Liver (tissue), 9 donors: ENCODE measurements around the gene XPO5. TPM values are rescaled to one million over a fixed set of nuclear protein-coding genes. Genes with fewer than 3 reads are reported as not detected.
"Not testable (repeated sequence)": the region's sequence is repeated elsewhere in the genome, so short reads cannot be mapped to it uniquely, and the experiment has no call there.

Source experiments
- DNase-seq: peaks from one replicate; pipeline ENCODE4 v3.0.0-alpha.2; 2017; ENCODE audit warnings: low spot score
- H3K27ac ChIP-seq, 2 donors: one replicate each; pipeline ENCODE4 v1.7.0; 2013; ENCODE audit warnings: inconsistent platforms in 2 of 2, low read length in 2 of 2, control low read depth in 1 of 2, low read depth in 1 of 2, mild to moderate bottlenecking in 1 of 2
- H3K27me3 ChIP-seq, 4 donors: one replicate each; pipeline versions ENCODE4 v1.6.1 to v1.7.0; 2013; ENCODE audit warnings: low read length in 3 of 4, inconsistent platforms in 1 of 4, mild to moderate bottlenecking in 1 of 4, moderate library complexity in 1 of 4; ENCODE audit not compliant: control insufficient read depth in 4 of 4, insufficient read depth in 4 of 4
- H3K36me3 ChIP-seq, 4 donors: one replicate each; pipeline versions ENCODE4 v1.6.1 to v1.7.0; 2013; ENCODE audit warnings: low read length in 3 of 4, mild to moderate bottlenecking in 3 of 4, low read depth in 1 of 4, moderate library complexity in 1 of 4; ENCODE audit not compliant: control insufficient read depth in 4 of 4, insufficient read depth in 3 of 4
- H3K4me1 ChIP-seq, 4 donors: one replicate each; pipeline versions ENCODE4 v1.6.1 to v1.7.0; 2013; ENCODE audit warnings: low read length in 3 of 4, mild to moderate bottlenecking in 3 of 4, moderate library complexity in 1 of 4; ENCODE audit not compliant: control insufficient read depth in 4 of 4, insufficient read depth in 4 of 4
- H3K4me3 ChIP-seq, 3 donors: one replicate each; pipeline versions ENCODE4 v1.6.1 to v1.7.0; 2013; ENCODE audit warnings: low read length in 3 of 3, control low read depth in 1 of 3, low read depth in 1 of 3, mild to moderate bottlenecking in 1 of 3
- H3K9ac ChIP-seq, 2 donors: one replicate each; pipeline ENCODE4 v1.7.0; 2013; ENCODE audit warnings: low read length in 2 of 2, mild to moderate bottlenecking in 2 of 2, moderate library complexity in 2 of 2, control low read depth in 1 of 2, low read depth in 1 of 2
- H3K9me3 ChIP-seq, 4 donors: one replicate each; pipeline versions ENCODE4 v1.6.1 to v1.7.0; 2013; ENCODE audit warnings: low read length in 3 of 4; ENCODE audit not compliant: control insufficient read depth in 4 of 4
- EGR1 ChIP-seq, 2 donors: IDR thresholded peaks; 2 replicates each; pipeline ENCODE4 v1.6.1; 2016 to 2018; ENCODE audit warnings: antibody characterized with exemption in 2 of 2, low read depth in 2 of 2
- FOXA1 ChIP-seq: IDR thresholded peaks from 2 replicates; pipeline ENCODE4 v1.6.1; 2016; ENCODE audit warnings: antibody characterized with exemption
- FOXA2 ChIP-seq: IDR thresholded peaks from 2 replicates; pipeline ENCODE4 v1.6.1; 2016; ENCODE audit warnings: antibody characterized with exemption
- GABPA ChIP-seq, 2 donors: IDR thresholded peaks in 1 of 2; conservative IDR thresholded peaks in 1 of 2; 2 replicates each; pipeline ENCODE4 v1.6.1; 2016; ENCODE audit warnings: antibody characterized with exemption in 2 of 2, mild to moderate bottlenecking in 1 of 2, moderate library complexity in 1 of 2
- HNF4A ChIP-seq, 2 donors: conservative IDR thresholded peaks; 2 replicates each; pipeline ENCODE4 v1.6.1; 2016; ENCODE audit warnings: antibody characterized with exemption in 2 of 2, mild to moderate bottlenecking in 2 of 2
- HNF4G ChIP-seq: IDR thresholded peaks from 2 replicates; pipeline ENCODE4 v1.6.1; 2016; ENCODE audit warnings: antibody characterized with exemption
- NR2F2 ChIP-seq: IDR thresholded peaks from 2 replicates; pipeline ENCODE4 v1.6.1; 2016; ENCODE audit warnings: antibody characterized with exemption
- RAD21 ChIP-seq, 2 donors: IDR thresholded peaks; 2 replicates each; pipeline ENCODE4 v1.6.1; 2016; ENCODE audit warnings: antibody characterized with exemption in 2 of 2, mild to moderate bottlenecking in 2 of 2
- REST ChIP-seq: IDR thresholded peaks from 2 replicates; pipeline ENCODE4 v1.6.1; 2016; ENCODE audit warnings: antibody characterized with exemption, mild to moderate bottlenecking
- RXRA ChIP-seq, 2 donors: IDR thresholded peaks; 2 replicates each; pipeline ENCODE4 v1.6.1; 2017 to 2018; ENCODE audit warnings: antibody characterized with exemption in 2 of 2, mild to moderate bottlenecking in 1 of 2
- SP1 ChIP-seq: IDR thresholded peaks from 2 replicates; pipeline ENCODE4 v1.6.1; 2018; ENCODE audit warnings: antibody characterized with exemption, mild to moderate bottlenecking
- YY1 ChIP-seq: IDR thresholded peaks from 2 replicates; pipeline ENCODE4 v1.6.1; 2016; ENCODE audit warnings: antibody characterized with exemption, mild to moderate bottlenecking
- WGBS: extraction: QIAGEN DNeasy Blood & Tissue Kit; methylation state at CpG from one replicate; pipeline ENCODE4 v1.1.7; 2013; 5-methylcytosine and 5-hydroxymethylcytosine counted together
- polyA plus RNA-seq, 2 donors: library from polyadenylated mRNA; stranded (reverse) in 1 of 2; unstranded in 1 of 2; fragments of 200-250 nt in 1 of 2; fragments of >200 nt in 1 of 2; fragmentation: Nextera tagmentation in 1 of 2; extraction: Ambion mirVana in 1 of 2; gene quantifications; one replicate each; pipeline versions ENCODE4 v1.2.1 to v1.2.3, GENCODE V29; 2013 to 2015
- total RNA-seq, 2 donors: library from RNA; depleted of rRNA; stranded (reverse); fragments of >200 nt; gene quantifications; one replicate each; pipeline ENCODE4 v1.2.3, GENCODE V29; 2014
- TF ChIP-seq, protein P1 (sequence below): IDR thresholded peaks from 2 replicates; pipeline ENCODE4 v1.6.1; 2016; ENCODE audit warnings: antibody characterized with exemption
- TF ChIP-seq, protein P2 (sequence below): fragments of 150-350 bp; IDR thresholded peaks from 2 replicates; pipeline ENCODE4 v1.5.1; 2017; ENCODE audit warnings: improper control_type of control experiment, low read depth, low read length; ENCODE audit not compliant: missing input control
- TF ChIP-seq, protein P3 (sequence below): IDR thresholded peaks from 2 replicates; pipeline ENCODE4 v1.6.1; 2016; ENCODE audit warnings: antibody characterized with exemption
- donor health status: healthy.
- donor health status: healthy.
- donor health status: healthy.
- donor health status: healthy.
- donor health status: healthy.

Gene XPO5
- total and polyA plus RNA-seq, 4 donors: 6.1 to 15.8 (median 9.8) TPM

GRCh38 chr6:43500921-43501320 is 74.9 kb downstream of the XPO5 start:
- TF ChIP-seq, protein P1, sequence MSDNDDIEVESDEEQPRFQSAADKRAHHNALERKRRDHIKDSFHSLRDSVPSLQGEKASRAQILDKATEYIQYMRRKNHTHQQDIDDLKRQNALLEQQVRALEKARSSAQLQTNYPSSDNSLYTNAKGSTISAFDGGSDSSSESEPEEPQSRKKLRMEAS: no peak
- no peak for TF ChIP-seq NR2F2
- no peak for TF ChIP-seq EGR1 (IDR thresholded peaks at IDR 0.05; ENCODE audit: low read depth in 2 of 2)
- TF ChIP-seq, protein P2, sequence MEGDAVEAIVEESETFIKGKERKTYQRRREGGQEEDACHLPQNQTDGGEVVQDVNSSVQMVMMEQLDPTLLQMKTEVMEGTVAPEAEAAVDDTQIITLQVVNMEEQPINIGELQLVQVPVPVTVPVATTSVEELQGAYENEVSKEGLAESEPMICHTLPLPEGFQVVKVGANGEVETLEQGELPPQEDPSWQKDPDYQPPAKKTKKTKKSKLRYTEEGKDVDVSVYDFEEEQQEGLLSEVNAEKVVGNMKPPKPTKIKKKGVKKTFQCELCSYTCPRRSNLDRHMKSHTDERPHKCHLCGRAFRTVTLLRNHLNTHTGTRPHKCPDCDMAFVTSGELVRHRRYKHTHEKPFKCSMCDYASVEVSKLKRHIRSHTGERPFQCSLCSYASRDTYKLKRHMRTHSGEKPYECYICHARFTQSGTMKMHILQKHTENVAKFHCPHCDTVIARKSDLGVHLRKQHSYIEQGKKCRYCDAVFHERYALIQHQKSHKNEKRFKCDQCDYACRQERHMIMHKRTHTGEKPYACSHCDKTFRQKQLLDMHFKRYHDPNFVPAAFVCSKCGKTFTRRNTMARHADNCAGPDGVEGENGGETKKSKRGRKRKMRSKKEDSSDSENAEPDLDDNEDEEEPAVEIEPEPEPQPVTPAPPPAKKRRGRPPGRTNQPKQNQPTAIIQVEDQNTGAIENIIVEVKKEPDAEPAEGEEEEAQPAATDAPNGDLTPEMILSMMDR: no peak
- no peak for TF ChIP-seq YY1
- TF ChIP-seq, protein P3, sequence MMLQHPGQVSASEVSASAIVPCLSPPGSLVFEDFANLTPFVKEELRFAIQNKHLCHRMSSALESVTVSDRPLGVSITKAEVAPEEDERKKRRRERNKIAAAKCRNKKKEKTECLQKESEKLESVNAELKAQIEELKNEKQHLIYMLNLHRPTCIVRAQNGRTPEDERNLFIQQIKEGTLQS: no peak
- no peak for TF ChIP-seq SP1
- no peak for TF ChIP-seq RAD21 (IDR thresholded peaks at IDR 0.05)
- 98% methylated on average over 3 of the region's 3 CpGs for WGBS

GRCh38 chr6:43499028-43499815 is 76.6 kb downstream of the XPO5 start:
- no peak overlapping the region for H3K4me3 ChIP-seq
- H3K27me3 ChIP-seq: no peaks in the 10 kb centered on the region
- TF ChIP-seq HNF4A (conservative IDR thresholded peaks at IDR 0.05): peak; percentile 89 to 92
- no peak for TF ChIP-seq NR2F2
- no peak for TF ChIP-seq EGR1 (IDR thresholded peaks at IDR 0.05; ENCODE audit: low read depth in 2 of 2)
- TF ChIP-seq RXRA (IDR thresholded peaks at IDR 0.05): peak; percentile 49 to 66
- TF ChIP-seq HNF4G: peak; percentile 46
- TF ChIP-seq FOXA2: peak; percentile 43
- peak in 1 of 2 donors; percentile 56 for TF ChIP-seq RAD21 (IDR thresholded peaks at IDR 0.05)
- peak; percentile 53 for TF ChIP-seq REST
- peak in 1 of 2 donors; percentile 60 for TF ChIP-seq GABPA (IDR thresholded peaks at IDR 0.05 in 1 of 2, conservative IDR thresholded peaks at IDR 0.05 in 1 of 2)
- TF ChIP-seq FOXA1: no peak
- TF ChIP-seq, protein P2: no peak
- TF ChIP-seq SP1: peak; percentile 89
- peak; percentile 76 for TF ChIP-seq YY1
- peaks cover 5 to 33% (median 25%) of the 10 kb centered on the region in 4 donors for H3K4me1 ChIP-seq
- H3K9me3 ChIP-seq: no peaks in the 10 kb centered on the region
- WGBS: 74% methylated on average over 12 of the region's 12 CpGs
- no peak for DNase-seq
- no peak overlapping the region for H3K9ac ChIP-seq
- peaks cover 7 to 44% (median 26%) of the 10 kb centered on the region in 4 donors for H3K36me3 ChIP-seq
- H3K27ac ChIP-seq: peak overlapping the region; percentile 25 to 71

More at GRCh38 chr6:43500921-43501320, 74.9 kb downstream of the XPO5 start:
- no peaks in the 10 kb centered on the region for H3K9me3 ChIP-seq
- H3K9ac ChIP-seq: no peak overlapping the region
- DNase-seq: no peak
- H3K36me3 ChIP-seq: peaks cover 7 to 59% (median 31%) of the 10 kb centered on the region in 4 donors
- H3K27ac ChIP-seq: no peak overlapping the region
- peaks cover 5 to 31% (median 22%) of the 10 kb centered on the region in 4 donors for H3K4me1 ChIP-seq
- no peak overlapping the region for H3K4me3 ChIP-seq
- H3K27me3 ChIP-seq: no peaks in the 10 kb centered on the region

GRCh38 chr6:43498291-43498690 is 77.5 kb downstream of the XPO5 start:
- H3K9me3 ChIP-seq, H3K9ac ChIP-seq, DNase-seq, H3K27ac ChIP-seq, H3K4me3 ChIP-seq, H3K27me3 ChIP-seq: not testable (repeated sequence)
- peaks cover 5 to 42% (median 34%) of the 10 kb centered on the region in 4 donors for H3K4me1 ChIP-seq
- peaks cover 7 to 38% (median 21%) of the 10 kb centered on the region in 4 donors for H3K36me3 ChIP-seq
- WGBS: 94% methylated on average over 5 of the region's 5 CpGs
